KMS-11 (cell line): ENCODE results near the gene CHTF18.

Source experiments
- H2AFZ ChIP-seq: fragments of 200-600 bp; sonication (generic); 2 replicates; pipeline ENCODE4 v1.6.1; 2016; ENCODE audit warnings: antibody characterized with exemption, mixed run types, low read depth
- H3K27ac ChIP-seq: fragments of 200-600 bp; sonication (generic); 2 replicates; pipeline ENCODE4 v1.6.1; 2016; ENCODE audit warnings: mild to moderate bottlenecking, mixed run types
- H3K27me3 ChIP-seq: fragments of 200-600 bp; sonication (generic); 2 replicates; pipeline ENCODE4 v1.6.1; 2017; ENCODE audit warnings: mild to moderate bottlenecking, low read depth, mixed run types, moderate library complexity; ENCODE audit not compliant: insufficient read depth
- H3K36me3 ChIP-seq: fragments of 200-600 bp; sonication (generic); 2 replicates; pipeline ENCODE4 v1.6.1; 2017; ENCODE audit warnings: mild to moderate bottlenecking, mixed run types; ENCODE audit not compliant: insufficient read depth
- H3K4me1 ChIP-seq: fragments of 200-600 bp; sonication (generic); 2 replicates; pipeline ENCODE4 v1.6.1; 2016; ENCODE audit warnings: mild to moderate bottlenecking, low read depth, mixed run types; ENCODE audit not compliant: poor library complexity, severe bottlenecking
- H3K4me2 ChIP-seq: fragments of 200-600 bp; sonication (generic); 2 replicates; pipeline ENCODE4 v1.7.0; 2016; ENCODE audit warnings: mild to moderate bottlenecking, mixed run types
- H3K4me3 ChIP-seq: fragments of 200-600 bp; sonication (generic); IDR thresholded peaks from 2 replicates; pipeline ENCODE4 v1.6.1; 2017; ENCODE audit warnings: low read depth, low read length, mixed read lengths; ENCODE audit not compliant: insufficient read depth
- H3K79me2 ChIP-seq: fragments of 200-600 bp; sonication (generic); 2 replicates; pipeline ENCODE4 v1.6.1; 2016; ENCODE audit warnings: low read depth, mixed run types; ENCODE audit not compliant: insufficient read depth
- H3K9ac ChIP-seq: fragments of 200-600 bp; sonication (generic); 2 replicates; pipeline ENCODE4 v1.6.1; 2016; ENCODE audit warnings: mild to moderate bottlenecking, mixed run types
- H4K20me1 ChIP-seq: fragments of 200-600 bp; sonication (generic); 2 replicates; pipeline ENCODE4 v1.6.1; 2016; ENCODE audit warnings: mild to moderate bottlenecking, mixed run types; ENCODE audit not compliant: insufficient read depth
- CTCF ChIP-seq: fragments of 200-600 bp; sonication (generic); conservative IDR thresholded peaks from 2 replicates; pipeline ENCODE4 v1.6.1; 2017; ENCODE audit warnings: low read depth, mild to moderate bottlenecking, antibody characterized with exemption, low read length, moderate library complexity, mixed read lengths

The CHTF18 gene

GRCh38 chr16:747978-748746, 40.3 kb upstream of the CHTF18 start:
- Histone ChIP-seq H3K27me3 (peaks cover 97% of the 10 kb centered on the region), H3K4me2 (no peak overlapping the region), H3K27ac (no peak overlapping the region), H3K4me1 (no peaks in the 10 kb centered on the region), H3K36me3 (no peaks in the 10 kb centered on the region), H4K20me1 (no peaks in the 10 kb centered on the region), H3K4me3 (no peak overlapping the region), H3K9ac (no peak overlapping the region), H3K79me2 (no peaks in the 10 kb centered on the region), H2AFZ (no peak overlapping the region)
- no peak for TF ChIP-seq CTCF

- no peaks in the 10 kb centered on the region for H3K36me3 ChIP-seq
- no peak overlapping the region for H3K27ac ChIP-seq
- no peaks in the 10 kb centered on the region for H3K4me1 ChIP-seq
- H3K79me2 ChIP-seq, result no peaks in the 10 kb centered on the region
- H3K4me3 ChIP-seq, result no peak overlapping the region
- H3K4me2 ChIP-seq, result no peak overlapping the region
- H4K20me1 ChIP-seq, result no peaks in the 10 kb centered on the region
- H3K27me3 ChIP-seq, result peaks cover 97% of the 10 kb centered on the region
- H3K9ac ChIP-seq, result no peak overlapping the region
- no peak for TF ChIP-seq CTCF
- no peak overlapping the region for H2AFZ ChIP-seq
These were observed 39.4 kb upstream of the CHTF18 start for GRCh38 chr16:749010-749409.

GRCh38 chr16:750485-750884, 37.9 kb upstream of the CHTF18 start:
- H3K79me2 ChIP-seq, result no peaks in the 10 kb centered on the region
- H3K27ac ChIP-seq, result no peak overlapping the region
- no peaks in the 10 kb centered on the region for H3K36me3 ChIP-seq
- H2AFZ ChIP-seq, result no peak overlapping the region
- H3K9ac ChIP-seq, result no peak overlapping the region
- H3K4me3 ChIP-seq, result no peak overlapping the region
- peaks cover 97% of the 10 kb centered on the region for H3K27me3 ChIP-seq
- H3K4me2 ChIP-seq, result no peak overlapping the region
- no peak for TF ChIP-seq CTCF
- H4K20me1 ChIP-seq, result no peaks in the 10 kb centered on the region
- no peaks in the 10 kb centered on the region for H3K4me1 ChIP-seq

GRCh38 chr16:751152-752006, 37.0 kb upstream of the CHTF18 start:
- no peaks in the 10 kb centered on the region for H3K36me3 ChIP-seq
- H3K4me3 ChIP-seq, result no peak overlapping the region
- no peak overlapping the region for H3K4me2 ChIP-seq
- H4K20me1 ChIP-seq, result no peaks in the 10 kb centered on the region
- no peaks in the 10 kb centered on the region for H3K79me2 ChIP-seq
- H3K27me3 ChIP-seq, result peaks cover 100% of the 10 kb centered on the region
- no peak for TF ChIP-seq CTCF
- H3K9ac ChIP-seq, result no peak overlapping the region
- H3K27ac ChIP-seq, result no peak overlapping the region
- no peak overlapping the region for H2AFZ ChIP-seq
- H3K4me1 ChIP-seq, result no peaks in the 10 kb centered on the region
